Kidney epithelial cell (primary cell): ENCODE measurements around the gene LYRM1. TPM values are rescaled to one million over a fixed set of nuclear protein-coding genes. Genes with fewer than 3 reads are reported as not detected.
A peak's percentile ranks its signal among the peaks of the same experiment; 100 is the strongest.

Experiments
- DNase-seq: peaks from one replicate; pipeline ENCODE4 v3.0.0-alpha.2; 2010; ENCODE audit warnings: low read depth
- H3K27me3 ChIP-seq: 2 replicates; pipeline ENCODE4 v1.6.0; 2011; ENCODE audit warnings: low read length; ENCODE audit not compliant: control insufficient read depth, insufficient read depth
- H3K36me3 ChIP-seq: 2 replicates; pipeline ENCODE4 v1.5.1; 2011; ENCODE audit warnings: low read length; ENCODE audit not compliant: control insufficient read depth, insufficient read depth
- H3K4me3 ChIP-seq: 2 replicates; pipeline ENCODE4 v1.5.1; 2011; ENCODE audit warnings: low read depth, mild to moderate bottlenecking, control low read depth, low read length
- total RNA-seq: library from RNA; depleted of rRNA; stranded (reverse); fragments of >200 nt; gene quantifications from 2 replicates; pipeline ENCODE4 v1.2.3, GENCODE V29; 2015
- TF ChIP-seq, protein P1 (sequence below): IDR thresholded peaks from 2 replicates; pipeline ENCODE4 v1.5.1; 2011; ENCODE audit warnings: mild to moderate bottlenecking, moderate library complexity, low read length, control low read depth, inconsistent platforms; ENCODE audit not compliant: insufficient read depth, poor library complexity, severe bottlenecking

LYRM1 gene
- total RNA-seq, 1 donor from 2014 or later, result 64.8 TPM

- Histone ChIP-seq H3K36me3 (peaks cover 4% of the 10 kb centered on the region), H3K27me3 (no peaks in the 10 kb centered on the region), H3K4me3 (no peak overlapping the region)
- TF ChIP-seq, protein P1, sequence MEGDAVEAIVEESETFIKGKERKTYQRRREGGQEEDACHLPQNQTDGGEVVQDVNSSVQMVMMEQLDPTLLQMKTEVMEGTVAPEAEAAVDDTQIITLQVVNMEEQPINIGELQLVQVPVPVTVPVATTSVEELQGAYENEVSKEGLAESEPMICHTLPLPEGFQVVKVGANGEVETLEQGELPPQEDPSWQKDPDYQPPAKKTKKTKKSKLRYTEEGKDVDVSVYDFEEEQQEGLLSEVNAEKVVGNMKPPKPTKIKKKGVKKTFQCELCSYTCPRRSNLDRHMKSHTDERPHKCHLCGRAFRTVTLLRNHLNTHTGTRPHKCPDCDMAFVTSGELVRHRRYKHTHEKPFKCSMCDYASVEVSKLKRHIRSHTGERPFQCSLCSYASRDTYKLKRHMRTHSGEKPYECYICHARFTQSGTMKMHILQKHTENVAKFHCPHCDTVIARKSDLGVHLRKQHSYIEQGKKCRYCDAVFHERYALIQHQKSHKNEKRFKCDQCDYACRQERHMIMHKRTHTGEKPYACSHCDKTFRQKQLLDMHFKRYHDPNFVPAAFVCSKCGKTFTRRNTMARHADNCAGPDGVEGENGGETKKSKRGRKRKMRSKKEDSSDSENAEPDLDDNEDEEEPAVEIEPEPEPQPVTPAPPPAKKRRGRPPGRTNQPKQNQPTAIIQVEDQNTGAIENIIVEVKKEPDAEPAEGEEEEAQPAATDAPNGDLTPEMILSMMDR, result no peak
- DNase-seq, result no peak
These were observed 6.2 kb upstream of the LYRM1 start for GRCh38 chr16:20894388-20894787.

DNA sequence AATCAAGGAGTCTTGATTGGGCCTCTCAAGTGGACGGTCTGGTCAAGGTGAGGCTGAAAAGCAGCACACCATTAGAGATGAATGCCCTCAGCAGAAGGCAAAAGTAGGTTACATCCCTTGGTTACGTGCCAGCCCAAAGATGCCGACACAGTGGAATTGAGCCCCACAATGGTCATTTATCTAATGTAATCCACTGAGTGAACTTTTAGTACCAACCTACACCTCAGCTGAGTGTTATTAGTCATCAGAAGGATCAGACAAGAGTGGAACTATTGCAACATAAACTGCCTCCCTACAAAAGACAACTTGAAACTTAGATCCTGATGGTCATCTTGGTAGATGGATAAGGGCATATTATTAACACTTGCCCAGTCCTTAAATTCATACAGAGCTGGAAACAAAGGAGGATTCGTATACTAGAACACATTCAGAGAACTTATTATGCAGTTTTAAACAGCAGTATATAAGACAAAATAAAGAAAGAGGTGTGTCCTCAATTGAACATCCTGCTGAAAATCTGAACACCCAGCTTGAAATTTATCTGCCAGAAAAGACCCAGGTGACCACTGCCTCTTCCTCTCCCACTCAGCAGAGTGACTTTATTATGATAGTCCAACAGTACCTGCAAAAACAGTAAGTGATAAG lies 3.2 kb upstream of the LYRM1 start:
- TF ChIP-seq, protein P1, result no peak
- H3K36me3 ChIP-seq, result peaks cover 4% of the 10 kb centered on the region
- no peak for DNase-seq
- H3K27me3 ChIP-seq, result no peaks in the 10 kb centered on the region
- no peak overlapping the region for H3K4me3 ChIP-seq

- Histone ChIP-seq H3K36me3 (peaks cover 3% of the 10 kb centered on the region), H3K4me3 (peak overlapping the region; percentile 13), H3K27me3 (no peaks in the 10 kb centered on the region)
- DNase-seq, result no peak
- TF ChIP-seq, protein P1, result no peak
These were observed 2.6 kb upstream of the LYRM1 start for GRCh38 chr16:20897922-20898321.

- peak overlapping the region; percentile 65 for H3K4me3 ChIP-seq
- peaks cover 2% of the 10 kb centered on the region for H3K36me3 ChIP-seq
- no peak for DNase-seq
- H3K27me3 ChIP-seq, result no peaks in the 10 kb centered on the region
- TF ChIP-seq, protein P1, result no peak
These were observed 1.5 kb upstream of the LYRM1 start for GRCh38 chr16:20899071-20899470.

DNA sequence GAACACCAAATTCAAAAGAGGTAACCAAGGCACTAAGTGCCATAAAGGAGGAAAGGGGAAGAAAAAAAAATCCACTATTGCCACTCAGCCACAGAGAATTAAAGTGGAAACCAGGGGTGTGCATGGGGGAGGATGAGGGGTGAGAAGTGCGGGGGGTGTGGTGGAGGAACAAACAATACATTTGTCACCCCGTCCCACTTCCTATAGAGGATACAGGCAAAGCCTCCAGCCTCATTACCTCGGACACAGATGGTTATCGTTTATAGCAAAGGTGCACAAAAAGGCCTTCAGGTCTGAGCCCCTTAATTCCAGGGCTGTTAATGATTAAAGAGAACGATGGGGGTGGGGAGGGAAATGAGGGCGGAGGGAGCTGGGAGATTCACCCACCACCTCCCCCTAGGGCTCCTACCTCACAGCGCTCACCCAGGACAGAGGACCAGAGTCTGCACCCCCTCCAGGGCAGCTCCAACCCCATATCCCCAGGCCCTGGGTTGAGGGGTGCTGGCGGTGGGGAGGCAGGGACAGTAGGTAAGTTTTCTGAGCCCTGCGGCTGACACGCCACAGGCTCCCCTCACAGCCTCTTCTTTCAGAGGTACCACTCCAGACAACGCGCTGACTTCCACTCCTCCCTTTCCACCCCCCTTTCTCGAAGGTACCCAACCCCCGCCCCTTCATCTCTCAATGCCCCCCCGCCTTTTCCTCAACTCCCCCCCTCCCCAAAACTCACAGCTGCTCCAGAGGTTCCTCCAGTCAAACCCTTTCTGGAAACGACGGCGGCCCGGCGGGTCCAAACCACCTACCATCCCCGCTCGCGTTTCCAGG lies 883 bp upstream of the LYRM1 start:
- Histone ChIP-seq H3K27me3 (no peaks in the 10 kb centered on the region), H3K36me3 (no peaks in the 10 kb centered on the region), H3K4me3 (peak overlapping the region; percentile 65)
- no peak for DNase-seq
- TF ChIP-seq, protein P1, result no peak
